CD4-positive, alpha-beta T cell (primary cell): ENCODE data around the gene DCDC2. TPM values are rescaled to one million over a fixed set of nuclear protein-coding genes. Genes with fewer than 3 reads are reported as not detected.
"Not testable (repeated sequence)": the region's sequence is repeated elsewhere in the genome, so short reads cannot be mapped to it uniquely, and the experiment has no call there.

ENCODE experiments used
- ATAC-seq: fragments of 200-7000 bp; cut with Tn5 transposase; one replicate; pipeline ENCODE4 v1.10.0; 2022; ENCODE audit warnings: mild to moderate bottlenecking; ENCODE audit not compliant: poor library complexity
- CTCF ChIA-PET: fragments of 350-600 bp; sonication (Branson Sonifier 250); formaldehyde crosslinking; loops from one replicate; lab custom pipeline; 2021; ENCODE audit warnings: antibody characterized with exemption, inconsistent platforms; lab: Charles Lee
- POLR2A ChIA-PET: fragments of 350-600 bp; sonication (Branson Sonifier 250); formaldehyde crosslinking; loops from one replicate; lab custom pipeline; 2021; ENCODE audit warnings: antibody characterized with exemption, inconsistent platforms; lab: Charles Lee
- DNase-seq, 14 experiments: peaks; one replicate each; pipeline ENCODE4 v3.0.0-alpha.2; 2013 to 2020; ENCODE audit warnings: mixed read lengths in 2 of 14
- H3K27ac ChIP-seq, 2 donors: one replicate each; pipeline versions ENCODE4 v1.5.1 to v1.7.0; 2013; ENCODE audit warnings: low read length in 2 of 2, low read depth in 1 of 2, mild to moderate bottlenecking in 1 of 2
- H3K27me3 ChIP-seq, 2 experiments: 1 replicate in 1 of 2; 2 replicates in 1 of 2; pipeline versions ENCODE4 v1.6.1 to v1.7.0; 2013; ENCODE audit warnings: low read length in 2 of 2, control low read depth in 1 of 2, mild to moderate bottlenecking in 1 of 2, moderate library complexity in 1 of 2; ENCODE audit not compliant: insufficient read depth in 2 of 2, control insufficient read depth in 1 of 2
- H3K36me3 ChIP-seq: one replicate; pipeline ENCODE4 v1.6.1; 2013; ENCODE audit warnings: low read length, control low read depth; ENCODE audit not compliant: insufficient read depth
- H3K4me1 ChIP-seq: one replicate; pipeline ENCODE4 v1.6.1; 2013; ENCODE audit warnings: low read length, control low read depth; ENCODE audit not compliant: insufficient read depth
- H3K4me3 ChIP-seq: one replicate; pipeline ENCODE4 v1.5.1; 2013; ENCODE audit warnings: mild to moderate bottlenecking, low read length, moderate library complexity
- H3K9me3 ChIP-seq, 2 experiments: 1 replicate in 1 of 2; 2 replicates in 1 of 2; pipeline versions ENCODE4 v1.6.1 to v1.7.0; 2013; ENCODE audit warnings: low read length in 2 of 2, mild to moderate bottlenecking in 2 of 2, control low read depth in 1 of 2, moderate library complexity in 1 of 2; ENCODE audit not compliant: control insufficient read depth in 1 of 2, insufficient read depth in 1 of 2
- H3K27ac Mint-ChIP-seq: one replicate; pipeline ENCODE4 v1.8.0; 2020; ENCODE audit warnings: mixed read lengths
- H3K27me3 Mint-ChIP-seq: one replicate; pipeline ENCODE4 v1.8.0; 2021; ENCODE audit warnings: mixed read lengths
- H3K36me3 Mint-ChIP-seq: one replicate; pipeline ENCODE4 v1.8.0; 2021; ENCODE audit warnings: low read depth, mixed read lengths
- H3K4me1 Mint-ChIP-seq: one replicate; pipeline ENCODE4 v1.8.0; 2021; ENCODE audit warnings: low read depth, mixed read lengths
- H3K4me3 Mint-ChIP-seq: one replicate; pipeline ENCODE4 v1.8.0; 2020; ENCODE audit warnings: mild to moderate bottlenecking, mixed read lengths
- H3K9me3 Mint-ChIP-seq: one replicate; pipeline ENCODE4 v1.8.0; 2020; ENCODE audit warnings: mixed read lengths
- CTCF ChIP-seq: fragments of 200-600 bp; IDR thresholded peaks from one replicate; pipeline ENCODE4 v1.8.0; 2022; ENCODE audit warnings: antibody characterized with exemption, mild to moderate bottlenecking
- intact Hi-C, 2 experiments: fragments of 100-400 bp; cut with DNase I in 1 of 2; cut with micrococcal nuclease in 1 of 2; formaldehyde crosslinking; loops; one replicate each; pipeline versions ENCODE4 v1.15.1 to v1.9.0; 2023 to 2025; cut with DNase I, micrococcal nuclease
- total RNA-seq, 174 experiments: library from RNA in 2 of 174; stranded (reverse) in 2 of 174; gene quantifications; one replicate each; pipeline ENCODE4 v1.2.3 and lab custom pipeline; 2021 to 2026

DCDC2 gene
- total RNA-seq, 2 experiments from 2014 or later = 0.05 TPM; not detected in 1

- no peaks in the 10 kb centered on the region for H3K4me1 Mint-ChIP-seq
- no peak overlapping the region for H3K27ac Mint-ChIP-seq
- no peaks in the 10 kb centered on the region for H3K36me3 Mint-ChIP-seq
- H3K27me3 ChIP-seq = no peaks in the 10 kb centered on the region
- H3K27me3 Mint-ChIP-seq = peaks cover 31% of the 10 kb centered on the region
- no peak overlapping the region for H3K4me3 ChIP-seq
- no peak overlapping the region for H3K4me3 Mint-ChIP-seq
- POLR2A ChIA-PET = no interaction called here
- peaks cover 2% of the 10 kb centered on the region for H3K9me3 Mint-ChIP-seq
- no peaks in the 10 kb centered on the region for H3K36me3 ChIP-seq
- no peaks in the 10 kb centered on the region for H3K4me1 ChIP-seq
- H3K27ac ChIP-seq = no peak overlapping the region
- DNase-seq = no peak
- CTCF ChIA-PET = no interaction called here
- no peak for TF ChIP-seq CTCF
- no peak for ATAC-seq
- peaks cover 0 to 3% of the 10 kb centered on the region in 2 experiments for H3K9me3 ChIP-seq
- intact Hi-C loops = no loop called here
These were observed 210.2 kb downstream of the DCDC2 start for GRCh38 chr6:24147511-24148153.

GRCh38 chr6:24146871-24147270 is 211.0 kb downstream of the DCDC2 start:
- intact Hi-C loops = no loop called here
- no peaks in the 10 kb centered on the region for H3K27me3 ChIP-seq
- Mint-ChIP-seq H3K4me3 (no peak overlapping the region), H3K27me3 (peaks cover 31% of the 10 kb centered on the region), H3K36me3 (no peaks in the 10 kb centered on the region), H3K4me1 (no peaks in the 10 kb centered on the region), H3K27ac (no peak overlapping the region), H3K9me3 (peaks cover 2% of the 10 kb centered on the region)
- peaks cover 0 to 3% of the 10 kb centered on the region in 2 experiments for H3K9me3 ChIP-seq
- DNase-seq (no peak), ATAC-seq (no peak)
- no peak for TF ChIP-seq CTCF
- H3K4me3 ChIP-seq = no peak overlapping the region
- H3K27ac ChIP-seq = no peak overlapping the region
- ChIA-PET CTCF (no interaction called here), POLR2A (no interaction called here)
- H3K4me1 ChIP-seq = no peaks in the 10 kb centered on the region
- no peaks in the 10 kb centered on the region for H3K36me3 ChIP-seq

- ChIA-PET POLR2A (no interaction called here), CTCF (no interaction called here)
- intact Hi-C loops = no loop called here
- no peak for TF ChIP-seq CTCF
- H3K4me1 ChIP-seq = no peaks in the 10 kb centered on the region
- no peaks in the 10 kb centered on the region for H3K27me3 ChIP-seq
- no peak overlapping the region for H3K4me3 Mint-ChIP-seq
- H3K27ac ChIP-seq = no peak overlapping the region
- peaks cover 0 to 4% of the 10 kb centered on the region in 2 experiments for H3K9me3 ChIP-seq
- DNase-seq (no peak), ATAC-seq (no peak)
- peaks cover 31% of the 10 kb centered on the region for H3K27me3 Mint-ChIP-seq
- H3K36me3 Mint-ChIP-seq = no peaks in the 10 kb centered on the region
- H3K27ac Mint-ChIP-seq = no peak overlapping the region
- H3K4me3 ChIP-seq = no peak overlapping the region
- no peaks in the 10 kb centered on the region for H3K4me1 Mint-ChIP-seq
- H3K9me3 Mint-ChIP-seq = no peaks in the 10 kb centered on the region
- H3K36me3 ChIP-seq = no peaks in the 10 kb centered on the region
These were observed 212.1 kb downstream of the DCDC2 start for GRCh38 chr6:24145690-24146131.

GRCh38 chr6:24142733-24143132 is 215.1 kb downstream of the DCDC2 start:
- intact Hi-C loops, H3K4me1 ChIP-seq, CTCF ChIA-PET: not testable (repeated sequence)

More at GRCh38 chr6:24142733-24143132, 215.1 kb downstream of the DCDC2 start:
- H3K4me3 ChIP-seq, H3K36me3 ChIP-seq, H3K4me3 Mint-ChIP-seq, H3K27ac Mint-ChIP-seq, H3K36me3 Mint-ChIP-seq, DNase-seq, H3K4me1 Mint-ChIP-seq, ATAC-seq, POLR2A ChIA-PET, H3K9me3 ChIP-seq, H3K27ac ChIP-seq, H3K27me3 ChIP-seq, H3K9me3 Mint-ChIP-seq: not testable (repeated sequence)
- peaks cover 10% of the 10 kb centered on the region for H3K27me3 Mint-ChIP-seq
